HG03139 (cell line): ENCODE results near the gene SELE.
"Not testable (repeated sequence)": the region's sequence is repeated elsewhere in the genome, so short reads cannot be mapped to it uniquely, and the experiment has no call there.

Source experiments
- ATAC-seq: cut with Tn5 transposase; IDR thresholded peaks from one replicate; pipeline ENCODE4 v1.9.1; 2021; ENCODE audit not compliant: unreplicated experiment

SELE gene

DNA sequence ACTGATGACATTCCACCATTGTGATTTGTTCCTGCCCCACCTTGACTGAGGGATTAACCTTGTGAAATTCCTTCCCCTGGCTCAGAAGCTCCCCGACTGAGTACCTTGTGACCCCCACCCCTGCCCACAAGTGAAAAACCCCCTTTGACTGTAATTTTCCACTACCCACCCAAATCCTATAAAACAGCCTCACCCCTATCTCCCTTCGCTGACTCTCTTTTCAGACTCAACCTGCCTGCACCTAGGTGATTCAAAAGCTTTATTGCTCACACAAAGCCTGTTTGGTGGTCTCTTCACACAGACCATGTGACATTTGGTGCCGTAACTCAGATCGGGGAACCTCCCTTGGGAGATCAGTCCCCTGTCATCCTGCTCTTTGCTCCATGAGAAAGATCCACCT lies 50.7 kb downstream of the SELE start:
- not testable (repeated sequence) for ATAC-seq

- no peak for ATAC-seq
These were observed 51.8 kb downstream of the SELE start for GRCh38 chr1:169682071-169682470.

DNA sequence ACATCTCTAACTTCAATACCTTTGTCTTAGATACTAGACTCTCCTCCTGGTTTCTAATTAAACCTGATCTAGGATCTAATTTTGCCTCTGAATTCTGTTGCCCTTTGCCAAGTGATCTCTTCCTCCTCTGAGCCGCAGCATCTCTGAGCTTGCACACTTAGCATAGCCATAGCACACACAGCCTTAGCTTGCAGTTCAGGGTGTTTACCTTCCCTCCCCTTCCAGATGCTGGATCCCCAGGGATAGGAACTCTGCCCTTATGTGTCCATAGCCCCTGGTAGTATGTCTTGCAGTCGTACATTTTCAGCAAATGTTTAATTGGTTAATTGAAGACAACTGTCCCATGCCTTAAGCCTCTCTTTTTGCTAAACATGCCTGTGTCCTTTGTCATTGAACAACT lies 52.7 kb downstream of the SELE start:
- no peak for ATAC-seq

GRCh38 chr1:169680377-169681019 lies 53.4 kb downstream of the SELE start:
- no peak for ATAC-seq

DNA sequence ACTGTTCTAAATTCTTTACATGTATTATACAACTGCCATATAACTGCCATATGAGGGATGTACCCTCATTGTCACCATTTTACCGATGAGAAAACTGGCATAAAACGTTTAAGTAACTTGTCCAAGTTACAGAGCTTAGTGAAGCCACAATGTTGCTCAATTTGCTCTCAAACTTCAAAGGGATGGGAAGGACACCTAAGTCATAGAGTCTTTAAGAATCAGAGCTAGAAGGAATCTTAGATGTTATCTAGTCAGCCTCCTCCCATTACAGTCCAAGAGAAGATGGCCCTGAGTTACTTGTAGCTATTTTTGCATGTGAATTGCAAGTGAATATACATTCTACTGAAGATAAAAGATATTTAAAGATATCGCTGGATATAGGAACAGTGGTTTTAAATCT lies 54.2 kb downstream of the SELE start:
- ATAC-seq: no peak

GRCh38 chr1:169676001-169676400 lies 57.9 kb downstream of the SELE start:
- no peak for ATAC-seq
